CD4-positive, alpha-beta memory T cell (primary cell): ENCODE results near the gene SNU13. TPM values are rescaled to one million over a fixed set of nuclear protein-coding genes. Genes with fewer than 3 reads are reported as not detected.
"Not testable (repeated sequence)": the region's sequence is repeated elsewhere in the genome, so short reads cannot be mapped to it uniquely, and the experiment has no call there.

Experiments
- CTCF ChIA-PET: fragments of 350-600 bp; sonication (Branson Sonifier 250); formaldehyde crosslinking; loops from one replicate; lab custom pipeline; 2021; ENCODE audit warnings: inconsistent platforms; ENCODE audit not compliant: partially characterized antibody; lab: Charles Lee
- POLR2A ChIA-PET: fragments of 350-600 bp; sonication (Branson Sonifier 250); formaldehyde crosslinking; loops from one replicate; lab custom pipeline; 2021; ENCODE audit not compliant: partially characterized antibody; lab: Charles Lee
- DNase-seq, 5 donors: peaks; one replicate each; pipeline versions ENCODE4 v3.0.0 to v3.0.0-alpha.2; 2020 to 2022; ENCODE audit warnings: mixed read lengths in 1 of 5
- H3K27ac ChIP-seq: one replicate; pipeline ENCODE4 v1.7.0; 2013; ENCODE audit warnings: low read depth, low read length
- H3K27me3 ChIP-seq: 2 replicates; pipeline ENCODE4 v1.7.0; 2013; ENCODE audit warnings: mild to moderate bottlenecking, low read length, moderate library complexity; ENCODE audit not compliant: insufficient read depth
- H3K36me3 ChIP-seq: 2 replicates; pipeline ENCODE4 v1.7.0; 2013; ENCODE audit warnings: mild to moderate bottlenecking, low read length, moderate library complexity; ENCODE audit not compliant: insufficient read depth
- H3K4me1 ChIP-seq: 2 replicates; pipeline ENCODE4 v1.7.0; 2013; ENCODE audit warnings: mild to moderate bottlenecking, low read length, moderate library complexity; ENCODE audit not compliant: insufficient read depth
- H3K4me3 ChIP-seq, 2 donors: one replicate each; pipeline ENCODE4 v1.7.0; 2013; ENCODE audit warnings: low read length in 2 of 2, mild to moderate bottlenecking in 1 of 2
- H3K9me3 ChIP-seq, 2 donors: one replicate each; pipeline ENCODE4 v1.7.0; 2013; ENCODE audit warnings: low read length in 2 of 2, control low read depth in 1 of 2; ENCODE audit not compliant: control insufficient read depth in 1 of 2
- H3K27ac Mint-ChIP-seq, 7 donors: one replicate each; pipeline ENCODE4 v1.8.0; 2020 to 2021; ENCODE audit warnings: mixed read lengths in 7 of 7, mild to moderate bottlenecking in 6 of 7, inconsistent platforms in 3 of 7, moderate library complexity in 3 of 7
- H3K27me3 Mint-ChIP-seq, 2 donors: one replicate each; pipeline ENCODE4 v1.8.0; 2020 to 2021; ENCODE audit warnings: mixed read lengths in 2 of 2
- H3K36me3 Mint-ChIP-seq, 2 donors: one replicate each; pipeline ENCODE4 v1.8.0; 2020 to 2021; ENCODE audit warnings: mixed read lengths in 2 of 2, inconsistent platforms in 1 of 2, mild to moderate bottlenecking in 1 of 2
- H3K4me1 Mint-ChIP-seq, 4 donors: one replicate each; pipeline ENCODE4 v1.8.0; 2020 to 2021; ENCODE audit warnings: mixed read lengths in 4 of 4, mild to moderate bottlenecking in 1 of 4
- H3K4me3 Mint-ChIP-seq, 8 donors: one replicate each; pipeline ENCODE4 v1.8.0; 2020 to 2021; ENCODE audit warnings: mixed read lengths in 8 of 8, mild to moderate bottlenecking in 7 of 8, moderate library complexity in 6 of 8, inconsistent platforms in 3 of 8
- H3K9me3 Mint-ChIP-seq, 8 donors: one replicate each; pipeline ENCODE4 v1.8.0; 2020 to 2021; ENCODE audit warnings: mixed read lengths in 8 of 8, mild to moderate bottlenecking in 5 of 8, inconsistent platforms in 3 of 8, moderate library complexity in 1 of 8
- intact Hi-C: fragments of 100-400 bp; cut with micrococcal nuclease; formaldehyde crosslinking; loops from one replicate; pipeline ENCODE4 v1.15.1; 2023
- polyA plus RNA-seq, 2 donors: library from polyadenylated mRNA; unstranded; fragments of 300-500 nt; fragmentation: Illumina TruSeq; gene quantifications; one replicate each; pipeline ENCODE4 v1.2.3, GENCODE V29; 2021
- total RNA-seq, 2 experiments: library from RNA; stranded (reverse); gene quantifications; one replicate each; pipeline ENCODE4 v1.2.3, GENCODE V29; 2021

The SNU13 gene
- 100 to 1,000 TPM; 123 to 129 TPM for total RNA-seq
- 100 to 1,000 TPM; 290 to 298 TPM for polyA plus RNA-seq

GRCh38 chr22:41688365-41689211 lies at the start of gene SNU13:
Gene SNU13 (minus strand): TSS chr22:41688867. CDS start chr22:41688796, 71 bp downstream.
- Histone ChIP-seq H3K9me3 (no peaks in the 10 kb centered on the region), H3K27me3 (no peaks in the 10 kb centered on the region), H3K36me3 (peaks cover 1% of the 10 kb centered on the region), H3K27ac (peak within 1 kb of the TSS; percentile 95), H3K4me1 (peaks cover 37% of the 10 kb centered on the region), H3K4me3 (peak within 1 kb of the TSS; percentile 75 to 96)
- ChIA-PET CTCF (interaction anchor here (0.7 to 4.8 kb wide), 7 partner anchors 10 to 252 kb away, joined by 3 to 44 read pairs (median 4); partner anchors contain the start of gene MEI1), POLR2A (interaction anchor here (0.6 to 4.0 kb wide), 29 partner anchors 9 to 755 kb away, joined by 3 to 73 read pairs (median 6); partner anchors contain the start of genes CCDC134, CENPM, DESI1 and EP300)
- no peaks in the 10 kb centered on the region for H3K9me3 Mint-ChIP-seq
- intact Hi-C loops: loop anchor here (1.0 to 10.0 kb wide), 4 partner anchors 22 to 386 kb away; partner anchors contain the start of genes NAGA, PHETA2 and SMDT1
- peak within 1 kb of the TSS; percentile 95 to 99 (median 98) for H3K27ac Mint-ChIP-seq
- peaks cover 21 to 48% (median 33%) of the 10 kb centered on the region in 4 donors for H3K4me1 Mint-ChIP-seq
- H3K36me3 Mint-ChIP-seq: peaks cover 0 to 17% of the 10 kb centered on the region in 2 donors
- DNase-seq: peak; percentile 91 to 95 (median 92)
- H3K27me3 Mint-ChIP-seq: no peaks in the 10 kb centered on the region
- H3K4me3 Mint-ChIP-seq: peak within 1 kb of the TSS; percentile 94 to 99 (median 97)

GRCh38 chr22:41733241-41733640 lies 44.6 kb upstream of the SNU13 start:
- H3K27me3 Mint-ChIP-seq, H3K4me3 ChIP-seq, H3K27ac Mint-ChIP-seq, H3K4me1 Mint-ChIP-seq, DNase-seq, H3K9me3 ChIP-seq, H3K4me1 ChIP-seq, intact Hi-C loops, H3K36me3 Mint-ChIP-seq, POLR2A ChIA-PET, H3K36me3 ChIP-seq, H3K9me3 Mint-ChIP-seq, H3K4me3 Mint-ChIP-seq, H3K27ac ChIP-seq, H3K27me3 ChIP-seq: not testable (repeated sequence)
- CTCF ChIA-PET: interaction anchor here (0.9 to 2.0 kb wide), 2 partner anchors 13 to 36 kb away, joined by 4 to 7 read pairs; no protein-coding TSS in a partner anchor

GRCh38 chr22:41732096-41732772 lies 43.6 kb upstream of the SNU13 start:
- Mint-ChIP-seq H3K4me1 (no peaks in the 10 kb centered on the region), H3K9me3 (no peaks in the 10 kb centered on the region), H3K27me3 (no peaks in the 10 kb centered on the region), H3K4me3 (no peak overlapping the region), H3K36me3 (no peaks in the 10 kb centered on the region), H3K27ac (no peak overlapping the region)
- Histone ChIP-seq H3K4me1 (no peaks in the 10 kb centered on the region), H3K27ac (no peak overlapping the region), H3K4me3 (no peak overlapping the region), H3K9me3 (no peaks in the 10 kb centered on the region), H3K27me3 (no peaks in the 10 kb centered on the region), H3K36me3 (no peaks in the 10 kb centered on the region)
- intact Hi-C loops: no loop called here
- no peak for DNase-seq
- POLR2A ChIA-PET: no interaction called here
- CTCF ChIA-PET: interaction anchor here (0.9 to 2.0 kb wide), 2 partner anchors 14 to 35 kb away, joined by 4 to 7 read pairs; no protein-coding TSS in a partner anchor

GRCh38 chr22:41731609-41732008 lies 42.9 kb upstream of the SNU13 start:
- ChIA-PET POLR2A (no interaction called here), CTCF (interaction anchor here (2.0 kb wide), 1 partner anchor 15 kb away, joined by 7 read pairs; no protein-coding TSS in a partner anchor)
- H3K36me3 Mint-ChIP-seq: no peaks in the 10 kb centered on the region
- H3K27ac Mint-ChIP-seq: no peak overlapping the region
- no peaks in the 10 kb centered on the region for H3K27me3 ChIP-seq
- no peaks in the 10 kb centered on the region for H3K9me3 Mint-ChIP-seq
- H3K4me1 Mint-ChIP-seq: no peaks in the 10 kb centered on the region
- no peaks in the 10 kb centered on the region for H3K27me3 Mint-ChIP-seq
- no peak overlapping the region for H3K27ac ChIP-seq
- no peaks in the 10 kb centered on the region for H3K4me1 ChIP-seq
- DNase-seq: no peak
- H3K9me3 ChIP-seq: no peaks in the 10 kb centered on the region
- H3K36me3 ChIP-seq: no peaks in the 10 kb centered on the region
- intact Hi-C loops: no loop called here
- H3K4me3 ChIP-seq: no peak overlapping the region
- no peak overlapping the region for H3K4me3 Mint-ChIP-seq

- no peak overlapping the region for H3K4me3 Mint-ChIP-seq
- Histone ChIP-seq H3K4me3 (no peak overlapping the region), H3K27ac (no peak overlapping the region), H3K4me1 (no peaks in the 10 kb centered on the region), H3K36me3 (no peaks in the 10 kb centered on the region), H3K9me3 (no peaks in the 10 kb centered on the region), H3K27me3 (no peaks in the 10 kb centered on the region)
- DNase-seq: no peak
- H3K27me3 Mint-ChIP-seq: no peaks in the 10 kb centered on the region
- CTCF ChIA-PET: interaction anchor here (1.2 to 2.9 kb wide), 2 partner anchors 21 to 28 kb away, joined by 3 to 9 read pairs; no protein-coding TSS in a partner anchor
- no peaks in the 10 kb centered on the region for H3K36me3 Mint-ChIP-seq
- POLR2A ChIA-PET: no interaction called here
- no peaks in the 10 kb centered on the region for H3K9me3 Mint-ChIP-seq
- no peaks in the 10 kb centered on the region for H3K4me1 Mint-ChIP-seq
- intact Hi-C loops: no loop called here
- no peak overlapping the region for H3K27ac Mint-ChIP-seq
Observed at GRCh38 chr22:41725510-41726110, 36.9 kb upstream of the SNU13 start.

GRCh38 chr22:41722496-41722895 lies 33.8 kb upstream of the SNU13 start:
- H3K4me3 Mint-ChIP-seq: no peak overlapping the region
- no peak for DNase-seq
- H3K4me3 ChIP-seq: no peak overlapping the region
- H3K9me3 Mint-ChIP-seq: no peaks in the 10 kb centered on the region
- CTCF ChIA-PET: interaction anchor here (0.6 to 1.5 kb wide), 2 partner anchors 25 to 233 kb away, joined by 3 read pairs; no protein-coding TSS in a partner anchor
- H3K4me1 ChIP-seq: no peaks in the 10 kb centered on the region
- H3K27me3 Mint-ChIP-seq: no peaks in the 10 kb centered on the region
- H3K27ac ChIP-seq: no peak overlapping the region
- H3K27ac Mint-ChIP-seq: peak overlapping the region in 1 of 7 donors; percentile 24
- no peaks in the 10 kb centered on the region for H3K27me3 ChIP-seq
- POLR2A ChIA-PET: no interaction called here
- H3K36me3 Mint-ChIP-seq: no peaks in the 10 kb centered on the region
- H3K9me3 ChIP-seq: no peaks in the 10 kb centered on the region
- H3K4me1 Mint-ChIP-seq: peaks cover 0 to 1% (median 0%) of the 10 kb centered on the region in 4 donors
- intact Hi-C loops: no loop called here
- H3K36me3 ChIP-seq: no peaks in the 10 kb centered on the region
